COLO829 (cell line): ENCODE measurements around the gene KLK11.

Experiments
- DNase-seq: peaks from one replicate; pipeline ENCODE4 v3.0.0; 2012; ENCODE audit warnings: low spot score

Gene KLK11

DNA sequence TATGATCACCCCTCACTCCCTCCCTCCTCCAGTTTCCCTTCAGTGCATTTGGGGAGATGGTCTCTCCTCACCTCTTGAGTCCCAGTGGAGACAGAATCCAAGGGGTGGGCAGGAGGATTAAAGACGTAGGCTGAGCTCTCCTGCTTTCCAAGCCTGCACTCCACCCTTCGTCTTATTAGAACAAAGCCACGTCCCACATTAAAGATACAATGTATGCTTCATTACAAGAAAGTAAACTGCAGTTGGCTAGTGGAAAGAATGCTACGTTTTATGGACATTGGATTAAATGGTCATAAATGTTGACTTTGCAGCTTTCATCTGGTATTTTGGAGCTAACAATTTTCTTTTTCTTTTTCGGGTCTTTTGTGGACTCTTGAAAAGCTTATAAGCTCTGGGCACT is 1.5 kb upstream of the KLK11 start:
- DNase-seq, result no peak

GRCh38 chr19:51027126-51027806 is 850 bp upstream of the KLK11 start:
- no peak for DNase-seq

DNA sequence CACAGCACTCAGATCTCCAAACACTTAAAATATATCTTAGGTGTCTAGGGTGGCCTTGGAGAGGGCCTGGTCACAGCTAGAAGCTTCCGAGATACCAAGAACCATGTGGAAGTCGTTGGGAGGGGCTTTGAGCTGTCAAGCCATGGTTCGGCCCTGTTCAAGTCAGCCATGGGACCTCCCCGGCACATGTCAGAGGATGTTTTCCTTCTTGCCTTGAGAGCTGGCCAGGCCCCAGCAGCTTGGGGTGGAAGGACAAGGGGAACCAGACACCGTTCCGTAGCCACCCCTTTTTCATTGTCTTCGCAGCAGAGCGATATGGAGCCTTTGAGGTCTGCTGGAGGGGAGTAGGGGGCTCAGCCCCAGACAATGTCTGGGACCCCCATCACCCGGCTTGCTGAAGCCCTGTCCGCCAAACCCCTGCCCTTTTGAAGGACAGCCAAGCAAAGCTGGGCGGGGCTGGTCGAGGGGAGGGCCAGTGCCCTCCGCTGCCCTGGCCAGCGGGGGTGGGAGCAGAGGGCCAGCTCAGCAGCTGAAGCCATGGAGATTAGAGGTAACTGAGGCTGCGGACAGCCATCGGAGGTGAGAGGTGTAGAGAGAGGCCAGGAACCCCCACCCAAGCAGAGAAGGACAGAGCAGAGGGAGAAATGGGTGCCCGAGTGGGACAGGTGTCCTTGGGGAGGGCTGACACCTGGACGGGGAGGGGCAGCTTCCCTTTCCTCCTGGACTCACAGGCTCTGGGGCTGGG is 435 bp downstream of the KLK11 start:
- no peak for DNase-seq

DNA sequence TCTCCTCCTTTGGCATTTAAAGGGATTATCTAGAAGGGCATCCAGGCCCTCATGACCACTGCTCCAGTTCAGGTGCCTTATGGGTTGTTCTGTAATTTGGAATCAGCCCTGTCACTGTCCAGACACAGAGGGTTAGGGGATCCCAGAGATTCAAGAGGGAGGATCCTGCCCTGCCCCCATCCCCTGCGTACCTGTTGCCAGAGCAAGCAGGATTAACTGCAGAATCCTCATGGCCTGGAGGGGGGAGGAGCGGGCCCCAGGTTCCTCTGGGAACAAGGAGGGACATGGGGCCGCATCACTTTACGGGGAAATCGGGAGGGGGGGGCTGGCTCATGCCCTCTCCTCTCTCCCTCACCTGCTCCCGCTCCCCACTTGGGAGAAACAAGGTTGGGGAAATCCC is 1.0 kb downstream of the KLK11 start:
- no peak for DNase-seq

DNA sequence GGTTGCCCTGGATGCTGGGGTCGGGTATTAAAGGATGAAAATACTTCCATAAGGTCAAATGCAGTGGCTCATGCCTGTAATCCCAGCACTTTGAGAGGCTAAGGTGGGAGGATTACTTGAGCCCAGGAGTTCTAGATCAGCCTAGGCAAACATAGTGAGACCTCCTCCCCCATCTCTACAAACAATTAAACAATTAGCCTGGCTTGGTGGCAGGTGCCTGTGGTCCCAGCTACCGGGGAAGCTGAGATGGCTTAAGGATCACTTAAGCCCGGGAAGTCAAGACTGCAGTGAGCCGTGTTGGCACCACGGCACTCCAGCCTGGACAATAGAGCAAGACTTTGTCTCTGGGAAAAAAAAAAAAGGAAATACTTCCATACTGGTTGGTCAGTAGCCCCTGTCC is 1.5 kb downstream of the KLK11 start:
- DNase-seq, result no peak

DNA sequence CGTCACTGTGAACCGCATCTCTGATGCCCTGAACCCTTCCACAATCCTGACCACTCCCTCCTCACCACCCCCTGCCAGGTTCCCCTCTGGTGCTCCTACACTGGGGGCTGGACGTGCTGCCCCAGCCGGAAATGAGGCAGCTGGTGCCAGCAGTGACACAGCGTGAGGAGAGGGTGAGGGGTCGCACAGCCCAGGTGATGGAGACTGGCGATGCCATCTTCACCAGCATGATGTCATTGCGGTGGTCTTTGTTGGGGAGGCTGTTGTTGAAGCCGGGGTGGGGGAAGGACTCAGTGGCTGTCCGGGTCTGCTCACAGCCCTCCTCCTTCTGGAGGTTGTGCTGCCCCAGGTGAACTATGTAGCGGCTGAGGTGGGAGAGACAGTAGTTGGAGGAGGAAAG is 2.5 kb downstream of the KLK11 start:
- DNase-seq, result no peak

DNA sequence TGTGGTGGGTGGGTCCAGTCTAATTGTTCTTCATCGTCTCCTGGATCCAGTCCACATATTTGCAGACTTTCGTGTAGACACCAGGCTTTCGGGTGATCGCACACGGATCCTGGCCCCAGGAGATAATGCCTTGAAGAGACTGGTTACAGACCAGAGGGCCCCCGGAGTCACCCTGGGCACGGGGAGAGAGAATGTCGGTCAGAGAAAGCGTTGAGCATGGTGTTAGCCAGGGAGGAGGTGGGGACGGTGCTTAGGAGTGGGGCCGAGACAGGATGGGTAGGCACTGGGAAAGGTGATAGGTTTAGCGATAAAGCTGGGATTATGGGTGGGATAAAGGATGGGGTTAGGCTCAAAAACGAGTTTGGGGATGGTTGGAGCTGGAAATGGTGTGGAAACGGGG is 3.9 kb downstream of the KLK11 start:
- DNase-seq, result no peak

DNA sequence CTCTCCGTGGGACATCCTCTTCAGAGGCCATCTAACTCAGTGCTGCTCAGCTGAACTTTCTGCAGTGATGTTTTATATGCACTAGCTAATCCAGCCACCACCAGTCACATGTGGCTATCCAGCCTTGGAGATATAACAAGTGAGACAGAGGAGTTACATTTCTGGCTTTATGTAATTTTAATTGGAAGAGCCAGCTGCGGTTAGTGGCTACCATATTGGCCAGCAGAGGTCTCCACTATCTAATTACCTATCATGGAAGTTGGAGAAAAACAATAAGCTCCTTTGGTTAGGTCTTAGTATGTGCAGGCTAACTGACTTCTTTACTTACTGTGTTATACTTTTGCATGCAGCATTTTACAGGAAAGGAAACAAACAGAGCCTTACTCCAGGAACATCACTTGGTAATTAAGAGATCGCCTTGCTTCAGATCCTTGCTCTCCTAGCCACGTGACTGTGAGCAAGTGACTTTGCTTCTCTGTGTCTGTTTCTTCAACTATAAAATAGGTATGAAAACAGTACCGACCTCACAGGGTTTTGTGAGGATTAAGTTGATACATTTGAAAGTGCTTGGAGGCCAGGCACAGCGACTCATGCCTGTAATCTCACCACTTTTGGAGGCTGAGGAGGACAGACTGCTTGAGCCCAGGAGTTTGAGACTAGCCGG is 5.3 kb downstream of the KLK11 start:
- DNase-seq, result peak; percentile 71

GRCh38 chr19:51019544-51019925 is 6.9 kb downstream of the KLK11 start, which contains the start of gene KLK10:
Gene KLK10, minus strand, starts transcription at chr19:51019709. Its CDS starts 579 bp downstream, at chr19:51019130.
- DNase-seq, result no peak

DNA sequence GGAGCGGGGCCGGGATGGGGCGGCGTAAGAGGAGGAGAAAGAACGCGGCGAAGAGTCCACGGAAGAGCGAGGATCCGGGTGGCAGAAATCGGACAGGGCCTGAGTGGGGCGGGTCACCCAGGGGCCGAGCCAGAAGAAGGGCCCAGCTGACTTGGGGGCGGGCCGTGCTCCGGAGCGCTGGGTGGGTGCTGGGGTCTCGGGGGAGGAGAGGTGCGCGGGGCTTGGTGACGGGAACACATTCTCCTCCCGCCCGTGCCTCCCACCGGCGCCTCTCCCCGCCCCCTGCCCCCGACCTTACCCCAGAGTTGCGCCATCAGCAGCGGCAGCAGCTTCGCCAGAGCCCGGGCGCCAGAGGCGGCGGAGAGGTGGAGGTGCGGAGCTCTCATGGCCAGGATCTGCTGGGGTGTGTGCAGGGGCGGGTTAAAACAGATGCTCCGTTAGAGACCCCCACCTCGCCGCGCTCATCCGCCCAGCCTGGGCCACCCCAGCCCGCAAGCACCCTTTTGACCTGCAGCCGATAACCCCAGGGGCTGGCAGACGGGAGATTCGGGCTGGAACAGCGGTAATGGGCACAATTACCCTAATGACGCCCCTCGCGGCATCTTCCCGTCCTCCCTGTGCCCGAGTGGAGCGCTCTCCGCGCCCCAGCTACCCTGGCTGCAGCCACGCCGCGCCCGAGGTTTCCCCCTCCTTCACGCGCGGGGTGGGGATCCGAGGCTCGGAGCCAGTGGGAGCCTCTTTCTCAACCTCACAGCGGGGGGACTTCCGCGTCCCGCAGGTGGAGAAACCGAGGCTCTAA is 7.5 kb downstream of the KLK11 start:
- DNase-seq, result no peak

DNA sequence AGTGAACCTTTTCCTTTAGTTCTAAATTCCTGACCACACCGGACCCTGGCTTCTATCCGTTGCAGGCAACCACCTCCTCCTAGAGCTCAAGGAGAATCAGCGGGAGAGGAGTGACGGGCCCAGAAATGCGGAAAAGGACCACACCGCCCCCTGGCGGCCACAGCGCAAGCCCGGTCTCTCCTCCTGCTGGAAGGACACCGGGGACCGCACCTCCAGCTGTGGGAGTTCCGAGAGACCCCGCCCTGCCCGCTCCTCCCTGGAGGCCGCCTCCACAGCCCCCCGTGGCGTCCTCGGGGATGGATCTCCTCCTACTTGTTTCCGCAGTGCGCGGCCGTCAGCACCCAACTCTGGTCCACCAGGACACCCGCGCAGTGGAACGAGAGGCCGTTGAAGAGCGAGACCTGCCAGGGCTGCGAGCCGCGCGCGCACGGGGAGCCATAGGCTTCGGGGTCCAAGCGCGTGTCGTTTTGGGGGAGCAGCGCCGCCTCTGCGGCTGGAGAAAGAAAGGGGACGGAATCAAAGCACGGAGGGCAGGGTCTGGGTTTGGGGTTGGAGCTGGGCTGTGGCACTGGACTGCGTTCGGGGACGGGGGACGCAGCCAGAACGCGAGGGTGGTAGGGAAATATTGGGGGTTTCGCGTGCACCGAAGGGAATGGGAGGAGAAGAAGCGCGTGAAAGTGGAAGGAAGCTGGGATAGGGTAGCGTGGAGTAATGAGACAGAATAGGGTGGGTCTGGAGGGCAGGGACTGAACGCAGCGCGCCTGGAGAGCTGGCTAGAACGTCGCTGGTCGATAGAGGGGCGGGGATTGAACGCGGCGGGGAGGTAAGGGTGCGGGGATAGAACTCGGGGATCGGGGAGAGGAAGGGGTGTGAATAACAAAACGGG is 9.4 kb downstream of the KLK11 start:
- peak; percentile 41 for DNase-seq

DNA sequence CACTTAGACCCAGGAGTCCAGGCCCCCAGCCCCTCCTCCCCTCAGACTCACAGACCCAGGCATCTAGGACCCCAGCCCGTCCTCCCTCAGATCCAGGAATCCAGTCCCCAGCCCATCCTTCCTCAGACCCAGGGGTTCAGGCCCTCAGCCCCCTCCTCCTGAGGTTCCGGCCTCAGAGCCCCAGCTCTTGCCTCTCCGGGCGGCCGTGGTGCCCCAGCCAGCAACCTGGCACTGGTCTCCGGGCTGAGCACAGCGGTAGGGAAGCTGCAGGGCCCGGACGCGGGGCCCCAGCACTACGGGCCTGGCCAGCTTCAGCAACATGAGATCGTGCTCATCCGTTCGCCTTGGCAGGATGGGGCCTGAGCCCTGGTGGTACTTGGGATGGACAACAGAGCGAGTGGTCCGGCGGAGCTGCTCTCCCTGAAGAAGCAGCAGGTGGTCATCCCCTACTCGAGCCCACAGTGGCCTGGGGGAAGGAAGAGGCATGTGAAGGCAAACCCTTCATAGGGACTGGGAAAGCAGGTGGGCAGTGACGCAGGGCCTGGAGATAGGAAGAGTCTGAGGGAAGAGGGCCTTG is 10.6 kb downstream of the KLK11 start:
- DNase-seq, result no peak

- no peak for DNase-seq
Observed at GRCh38 chr19:51014242-51014641, 12.2 kb downstream of the KLK11 start.

DNA sequence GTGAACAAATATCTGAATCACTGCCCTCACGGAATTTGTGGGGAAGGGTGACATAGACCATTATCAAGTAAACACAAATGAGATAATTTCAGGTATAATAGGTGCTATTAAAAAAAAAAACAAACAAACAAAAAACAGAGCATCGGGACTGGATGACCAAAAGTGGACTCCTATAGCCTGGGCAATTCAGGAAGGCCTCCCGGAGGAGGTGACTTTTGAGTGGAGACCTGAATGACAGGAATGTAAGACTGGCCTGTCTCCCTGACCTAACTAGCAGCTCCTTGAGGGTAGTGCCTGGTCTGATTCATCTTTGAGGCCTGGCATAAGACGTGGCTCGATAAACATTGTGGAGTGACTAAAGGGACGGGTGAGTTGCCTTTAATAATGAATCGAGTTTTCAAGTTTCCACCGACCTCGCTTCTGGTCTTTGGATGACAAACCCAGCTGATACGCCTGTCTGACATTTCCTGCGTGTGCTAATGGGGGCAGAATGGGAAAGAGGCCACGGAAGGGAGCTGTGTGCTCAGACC is 13.7 kb downstream of the KLK11 start:
- no peak for DNase-seq

DNA sequence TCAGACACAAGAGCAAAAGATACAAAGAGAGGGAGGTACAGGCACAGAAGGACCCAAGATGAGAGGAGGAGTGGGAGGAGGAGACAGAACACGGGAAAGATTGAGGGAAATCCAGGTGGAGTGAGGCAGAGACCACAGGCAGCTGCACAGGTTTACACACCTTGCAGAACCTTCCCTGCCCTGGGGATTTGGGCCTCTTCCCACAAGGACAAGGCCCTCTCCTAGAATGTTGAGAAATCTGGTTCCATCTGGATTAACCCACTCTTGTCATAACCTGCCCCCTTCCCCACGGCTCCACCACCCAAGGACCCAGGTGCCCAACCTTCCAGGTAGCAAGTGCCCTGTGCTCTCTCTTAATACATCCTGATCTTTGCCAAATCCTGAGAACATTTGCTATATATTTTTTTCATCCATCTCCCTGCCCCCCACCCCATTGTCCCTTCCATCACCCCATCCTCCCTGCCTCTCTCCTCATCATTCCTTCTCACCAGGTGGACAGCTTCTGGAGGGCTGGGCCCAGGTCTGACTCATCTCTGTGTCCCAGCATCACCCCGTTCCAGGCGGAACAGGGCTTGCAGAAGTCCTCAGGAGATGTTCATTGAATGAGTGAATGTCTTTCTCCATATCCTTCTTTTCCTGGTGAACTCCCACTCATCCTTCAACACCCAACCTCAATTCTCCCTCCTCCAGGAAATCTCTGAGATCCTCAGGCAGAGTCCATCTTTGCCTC is 16.2 kb downstream of the KLK11 start:
- no peak for DNase-seq

DNA sequence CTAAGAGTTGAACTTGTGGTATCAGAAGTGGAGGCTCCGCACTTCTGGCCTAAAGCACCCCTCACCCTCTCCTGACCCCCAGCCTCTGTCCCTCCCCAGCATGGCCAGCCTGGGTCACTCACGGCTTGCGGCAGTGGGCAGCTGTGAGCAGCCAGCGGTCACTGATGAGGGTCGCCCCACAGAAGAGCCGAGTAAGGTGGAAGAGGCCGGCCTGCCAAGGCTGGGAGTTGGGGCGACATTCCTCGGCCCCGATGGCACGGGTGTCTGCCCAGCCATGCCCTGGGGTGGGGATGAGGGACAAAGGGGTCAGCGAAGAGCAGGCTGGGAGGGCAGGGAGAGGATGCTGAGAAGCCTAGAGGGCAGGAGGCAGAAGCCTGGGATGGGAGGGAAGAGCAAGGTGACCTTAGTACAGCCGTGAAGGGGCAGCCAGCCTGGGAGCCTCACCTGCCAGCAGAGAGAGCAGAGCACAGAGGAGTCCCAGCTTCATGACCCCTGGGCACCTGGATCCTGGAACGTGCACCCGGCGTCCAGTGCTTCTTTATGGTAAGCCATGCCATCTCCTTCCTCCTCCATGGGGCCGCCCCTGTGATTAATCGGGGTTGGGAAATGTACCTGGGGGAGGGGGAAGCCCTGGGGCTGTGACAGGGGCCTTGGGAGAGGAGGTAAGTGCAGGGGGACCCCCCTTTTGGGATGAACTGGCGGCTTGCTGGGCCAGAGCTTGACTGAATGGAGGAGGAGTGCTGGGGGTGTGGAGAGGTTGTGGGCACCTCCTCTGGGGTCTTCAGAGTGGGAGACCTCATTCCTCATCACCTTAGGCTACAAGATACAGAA is 17.1 kb downstream of the KLK11 start:
- no peak for DNase-seq

DNA sequence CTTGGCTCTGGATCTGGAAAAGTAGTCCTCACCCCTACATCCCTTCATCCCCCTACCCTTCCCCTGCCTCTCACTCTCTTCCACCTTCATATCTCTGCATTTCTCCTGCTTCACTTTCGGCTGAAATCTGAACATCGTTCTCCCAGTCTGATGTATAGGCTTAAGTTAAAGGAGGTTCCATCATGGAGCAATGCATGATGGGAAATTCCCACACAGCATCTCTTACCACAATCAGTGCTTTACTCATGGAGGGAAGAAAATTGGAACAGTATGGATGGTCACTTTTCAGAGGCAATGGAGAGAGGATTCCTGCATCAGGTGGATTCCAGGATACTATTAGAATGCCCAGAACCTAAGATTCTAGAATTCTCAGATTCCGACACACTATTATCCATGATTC is 18.9 kb downstream of the KLK11 start:
- DNase-seq, result no peak

DNA sequence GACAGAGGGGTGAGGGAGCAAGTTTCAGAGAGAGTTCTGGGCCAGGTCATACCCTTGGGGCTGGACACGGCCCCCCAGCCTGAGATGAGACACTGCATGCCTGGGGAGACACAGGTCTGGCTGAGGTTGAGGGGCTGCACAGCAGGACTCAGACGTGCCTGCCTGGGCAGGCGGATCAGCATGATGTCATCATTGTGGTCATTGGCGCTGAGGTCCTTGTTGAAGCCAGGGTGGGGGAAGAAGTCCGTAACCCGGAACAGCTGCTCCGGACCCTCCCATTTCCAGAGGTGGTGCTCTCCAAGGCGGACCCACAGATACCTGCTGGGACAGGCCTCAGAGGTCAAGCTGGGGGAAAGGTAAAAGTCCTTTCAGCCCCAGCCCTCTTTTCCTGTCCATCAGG is 20.0 kb downstream of the KLK11 start:
- DNase-seq, result no peak

DNA sequence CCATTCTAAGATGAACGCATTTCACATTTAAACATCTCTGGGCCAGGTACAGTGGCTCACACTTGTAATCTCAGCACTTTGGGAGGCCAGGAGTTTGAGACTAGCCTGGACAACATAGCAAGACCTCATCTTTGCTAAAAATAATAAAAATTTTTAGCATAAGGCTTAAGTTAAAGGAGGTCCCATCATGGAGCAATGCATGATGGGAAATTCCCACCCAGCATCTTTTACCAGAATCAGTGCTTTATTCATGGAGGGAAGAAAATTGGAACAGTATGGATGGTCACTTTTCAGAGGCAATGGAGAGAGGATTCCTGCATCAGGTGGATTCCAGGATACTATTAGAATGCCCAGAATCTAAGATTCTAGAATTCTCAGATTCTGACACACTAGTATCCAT is 21.2 kb downstream of the KLK11 start:
- DNase-seq, result no peak
